IMR-90 (cell line): Measurements from ENCODE around the gene YPEL3. TPM values are rescaled to one million over a fixed set of nuclear protein-coding genes. Genes with fewer than 3 reads are reported as not detected.
A peak's percentile ranks its signal among the peaks of the same experiment; 100 is the strongest.

Experiments
- ATAC-seq: fragments of 200-7000 bp; cut with Tn5 transposase; 2 replicates; pipeline ENCODE4 v1.9.1; 2020; ENCODE audit warnings: low read depth, mild to moderate bottlenecking, moderate library complexity
- BruUV-seq: library from RNA; stranded (reverse); fragments of 400-500 nt; replicated peaks from 2 replicates; lab custom pipeline; 2021; lab: Mats Ljungman, UMichigan
- CTCF ChIA-PET: fragments of 300-600 bp; formaldehyde crosslinking; extraction: SDS; loops from one replicate; lab custom pipeline; 2021; ENCODE audit warnings: antibody characterized with exemption; lab: Yijun Ruan, JAX
- POLR2A ChIA-PET: fragments of 300-600 bp; sonication (Branson Sonifier 250); formaldehyde crosslinking; loops from one replicate; lab custom pipeline; 2022; ENCODE audit warnings: antibody characterized with exemption; ENCODE audit not compliant: unreplicated experiment; lab: Charles Lee
- DNase-seq: peaks from one replicate; pipeline ENCODE4 v3.0.0; 2013
- H2AFZ ChIP-seq: replicated peaks from 2 replicates; pipeline ENCODE3; 2013; ENCODE audit warnings: low read length, mild to moderate bottlenecking; ENCODE audit not compliant: poor library complexity
- H2AK5ac ChIP-seq: 2 replicates; pipeline ENCODE4 v1.6.1; 2013; ENCODE audit warnings: low read depth, low read length, inconsistent platforms
- H2AK9ac ChIP-seq: replicated peaks from 2 replicates; pipeline ENCODE3; 2013; ENCODE audit warnings: mild to moderate bottlenecking, low read depth, low read length, moderate library complexity; ENCODE audit not compliant: poor library complexity
- H2BK120ac ChIP-seq: 2 replicates; pipeline ENCODE4 v1.6.1; 2013; ENCODE audit warnings: low read depth, low read length, inconsistent platforms
- H2BK15ac ChIP-seq: 3 replicates; pipeline ENCODE4 v1.6.1; 2013; ENCODE audit warnings: low read depth, low read length, inconsistent platforms
- H2BK20ac ChIP-seq: 2 replicates; pipeline ENCODE4 v1.6.1; 2013; ENCODE audit warnings: low read depth, mild to moderate bottlenecking, inconsistent platforms, low read length, moderate library complexity
- H2BK5ac ChIP-seq: 2 replicates; pipeline ENCODE4 v1.6.1; 2013; ENCODE audit warnings: mild to moderate bottlenecking, low read depth, low read length, inconsistent platforms; ENCODE audit not compliant: poor library complexity, severe bottlenecking
- H3K14ac ChIP-seq: replicated peaks from 2 replicates; pipeline ENCODE4 v1.6.1; 2013; ENCODE audit warnings: low read depth, low read length, inconsistent platforms
- H3K18ac ChIP-seq: 2 replicates; pipeline ENCODE4 v1.6.1; 2013; ENCODE audit warnings: low read depth, low read length, control low read depth
- H3K23ac ChIP-seq: 2 replicates; pipeline ENCODE4 v1.6.1; 2013; ENCODE audit warnings: low read depth, low read length, inconsistent platforms
- H3K27ac ChIP-seq: 2 replicates; pipeline ENCODE4 v1.5.1; 2013; ENCODE audit warnings: mild to moderate bottlenecking, control low read depth, low read length; ENCODE audit not compliant: insufficient read depth
- H3K27me3 ChIP-seq: 2 replicates; pipeline ENCODE4 v1.6.1; 2013; ENCODE audit warnings: low read length; ENCODE audit not compliant: control insufficient read depth, insufficient read depth
- H3K36me3 ChIP-seq: 2 replicates; pipeline ENCODE4 v1.6.1; 2013; ENCODE audit warnings: low read length, mixed read lengths; ENCODE audit not compliant: control insufficient read depth, insufficient read depth
- H3K4ac ChIP-seq: 2 replicates; pipeline ENCODE4 v1.6.1; 2013; ENCODE audit warnings: low read depth, low read length, inconsistent platforms
- H3K4me1 ChIP-seq: 2 replicates; pipeline ENCODE4 v1.6.1; 2013; ENCODE audit warnings: low read length, mixed read lengths; ENCODE audit not compliant: control insufficient read depth, insufficient read depth
- H3K4me2 ChIP-seq: 2 replicates; pipeline ENCODE4 v1.6.1; 2013; ENCODE audit warnings: low read depth, mild to moderate bottlenecking, control low read depth, low read length, moderate library complexity
- H3K4me3 ChIP-seq: 2 replicates; pipeline ENCODE4 v1.5.1; 2013; ENCODE audit warnings: low read depth, mild to moderate bottlenecking, control low read depth, low read length, moderate library complexity; ENCODE audit not compliant: insufficient read depth
- H3K56ac ChIP-seq: 2 replicates; pipeline ENCODE4 v1.6.1; 2013; ENCODE audit warnings: low read length, inconsistent platforms; ENCODE audit not compliant: insufficient read depth; ENCODE audit errors: extremely low read depth
- H3K79me1 ChIP-seq, 2 experiments: 2 replicates each; pipeline ENCODE4 v1.6.1; 2013; ENCODE audit warnings: low read length in 2 of 2, inconsistent platforms in 1 of 2, low read depth in 1 of 2
- H3K9ac ChIP-seq: 2 replicates; pipeline ENCODE4 v1.6.1; 2013; ENCODE audit warnings: low read depth, low read length, control low read depth
- H3K9me1 ChIP-seq: 2 replicates; pipeline ENCODE4 v1.6.1; 2013; ENCODE audit warnings: low read length, inconsistent platforms; ENCODE audit not compliant: insufficient read depth
- H3K9me3 ChIP-seq: 2 replicates; pipeline ENCODE4 v1.6.1; 2013; ENCODE audit warnings: low read length; ENCODE audit not compliant: control insufficient read depth, insufficient read depth
- H4K20me1 ChIP-seq: 2 replicates; pipeline ENCODE4 v1.6.1; 2013; ENCODE audit warnings: low read length, inconsistent platforms; ENCODE audit not compliant: insufficient read depth
- H4K5ac ChIP-seq: 2 replicates; pipeline ENCODE4 v1.6.1; 2013; ENCODE audit warnings: mild to moderate bottlenecking, low read depth, low read length, control low read depth
- H4K8ac ChIP-seq, 2 experiments: 2 replicates each; pipeline ENCODE4 v1.6.1; 2013; ENCODE audit warnings: low read depth in 2 of 2, low read length in 2 of 2, control low read depth in 1 of 2, inconsistent platforms in 1 of 2
- H4K91ac ChIP-seq: 2 replicates; pipeline ENCODE4 v1.6.1; 2013; ENCODE audit warnings: low read depth, low read length, inconsistent platforms; ENCODE audit not compliant: insufficient read depth
- BHLHE40 ChIP-seq: fragments of 150-350 bp; IDR thresholded peaks from 2 replicates; pipeline ENCODE4 v1.6.1; 2016; ENCODE audit warnings: mild to moderate bottlenecking, low read depth, low read length
- CEBPB ChIP-seq: IDR thresholded peaks from 2 replicates; pipeline ENCODE4 v1.6.1; 2012; ENCODE audit warnings: low read depth, low read length, improper control_type of control experiment
- ELK1 ChIP-seq: fragments of 150-350 bp; IDR thresholded peaks from 2 replicates; pipeline ENCODE4 v1.6.1; 2016; ENCODE audit warnings: low read depth, mild to moderate bottlenecking, low read length, moderate library complexity, borderline replicate concordance
- MAZ ChIP-seq: IDR thresholded peaks from 2 replicates; pipeline ENCODE4 v1.6.1; 2012; ENCODE audit warnings: low read depth, mild to moderate bottlenecking, low read length, improper control_type of control experiment, moderate library complexity, borderline replicate concordance
- MXI1 ChIP-seq: IDR thresholded peaks from 2 replicates; pipeline ENCODE4 v1.6.1; 2012; ENCODE audit warnings: low read depth, mild to moderate bottlenecking, low read length, moderate library complexity, borderline replicate concordance
- RAD21 ChIP-seq: IDR thresholded peaks from 2 replicates; pipeline ENCODE4 v1.6.1; 2012; ENCODE audit warnings: low read length, improper control_type of control experiment
- RFX5 ChIP-seq: IDR thresholded peaks from 2 replicates; pipeline ENCODE4 v1.8.0; 2012; ENCODE audit warnings: low read depth, mild to moderate bottlenecking, low read length, moderate library complexity
- SMC3 ChIP-seq: fragments of 150-350 bp; IDR thresholded peaks from 2 replicates; pipeline ENCODE4 v1.6.1; 2016; ENCODE audit warnings: low read depth, mild to moderate bottlenecking, antibody characterized with exemption, low read length, moderate library complexity
- WGBS, 2 experiments: methylation state at CpG; one replicate each; pipeline versions ENCODE4 v1.1.5 to v1.1.7; 2013; ENCODE audit warnings: missing lambda C conversion rate in 2 of 2; ENCODE audit not compliant: insufficient read length in 1 of 2; ENCODE audit errors: extremely low coverage in 2 of 2; 5-methylcytosine and 5-hydroxymethylcytosine counted together
- dilution Hi-C: fragments of 300-500 bp; cut with HindIII; formaldehyde crosslinking; loops from one replicate; pipeline ENCODE4 v1.14.3; 2018; ENCODE audit warnings: low sequenced_read_pairs; ENCODE audit not compliant: unreplicated experiment
- in situ Hi-C: fragments of 300-500 bp; cut with MboI; formaldehyde crosslinking; loops from 3 replicates; pipeline ENCODE4 v1.14.3; 2019; ENCODE audit warnings: low sequenced_read_pairs, inconsistent platforms, mixed read lengths
- intact Hi-C: fragments of 100-400 bp; cut with micrococcal nuclease; formaldehyde crosslinking; loops from 2 replicates; pipeline ENCODE4 v1.10.0; 2022
- polyA plus RNA-seq, 3 experiments: library from polyadenylated mRNA; depleted of rRNA; stranded (reverse); fragments of >200 nt; gene quantifications; 2 replicates each; pipeline ENCODE4 v1.2.3, GENCODE V29; 2012; ENCODE audit warnings: low replicate concordance in 1 of 3
- total RNA-seq: library from RNA; depleted of rRNA; stranded (reverse); fragments of >200 nt; gene quantifications from 2 replicates; pipeline ENCODE4 v1.2.3, GENCODE V29; 2012
- TF ChIP-seq, protein P1 (sequence below): conservative IDR thresholded peaks from 2 replicates; pipeline ENCODE4 v1.5.1; 2012; ENCODE audit warnings: mild to moderate bottlenecking, low read depth, low read length, improper control_type of control experiment

Gene YPEL3
- total and polyA plus RNA-seq, 2 of the 4 experiments (the other 2 are of a cell fraction) = 1.1 to 25.6 TPM

DNA sequence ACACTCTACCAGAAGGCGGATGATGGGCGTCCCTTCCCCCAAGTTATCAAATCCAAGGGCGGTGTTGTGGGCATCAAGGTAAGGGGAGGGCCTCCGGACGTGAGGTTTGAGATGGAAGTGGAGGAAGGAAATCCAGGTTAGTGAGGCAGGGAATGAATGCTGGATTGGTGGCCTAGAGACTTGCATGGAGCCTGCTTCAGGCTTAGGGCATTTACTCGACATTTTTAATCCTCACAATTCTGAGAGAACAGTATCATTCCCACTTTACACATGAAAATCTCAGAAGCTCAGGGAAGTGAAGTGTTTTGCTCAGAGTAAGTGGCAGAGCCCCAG, 28.5 kb downstream of the YPEL3 start:
- no peak overlapping the region for H3K18ac ChIP-seq
- no CpG with 5 or more reads among the region's 6 CpGs for WGBS, 2 experiments
- in situ Hi-C loops = no loop called here
- no peak overlapping the region for H2AK5ac ChIP-seq
- H4K20me1 ChIP-seq = peaks cover 65% of the 10 kb centered on the region
- ChIA-PET CTCF (no interaction called here), POLR2A (no interaction called here)
- no peak overlapping the region for H3K56ac ChIP-seq
- no peak overlapping the region for H2AFZ ChIP-seq
- peak overlapping the region; percentile 49 for H3K23ac ChIP-seq
- no peak overlapping the region for H2BK20ac ChIP-seq
- no peak overlapping the region for H2AK9ac ChIP-seq
- H2BK120ac ChIP-seq = no peak overlapping the region
- H3K4me3 ChIP-seq = peak overlapping the region; percentile 85
- no peak overlapping the region for H4K91ac ChIP-seq
- no peak overlapping the region for H3K4ac ChIP-seq
- H3K27ac ChIP-seq = peak overlapping the region; percentile 10; the same call in 1 of the 2 replicates
- peaks cover 32% of the 10 kb centered on the region for H3K4me1 ChIP-seq
- H3K79me1 ChIP-seq = peaks cover 30 to 68% of the 10 kb centered on the region in 2 experiments
- intact Hi-C loops = no loop called here
- H3K9me3 ChIP-seq = no peaks in the 10 kb centered on the region
- no peak for TF ChIP-seq BHLHE40
- TF ChIP-seq MXI1 = no peak
- no peak for TF ChIP-seq RAD21
- no peak for TF ChIP-seq MAZ
- TF ChIP-seq, protein P1, sequence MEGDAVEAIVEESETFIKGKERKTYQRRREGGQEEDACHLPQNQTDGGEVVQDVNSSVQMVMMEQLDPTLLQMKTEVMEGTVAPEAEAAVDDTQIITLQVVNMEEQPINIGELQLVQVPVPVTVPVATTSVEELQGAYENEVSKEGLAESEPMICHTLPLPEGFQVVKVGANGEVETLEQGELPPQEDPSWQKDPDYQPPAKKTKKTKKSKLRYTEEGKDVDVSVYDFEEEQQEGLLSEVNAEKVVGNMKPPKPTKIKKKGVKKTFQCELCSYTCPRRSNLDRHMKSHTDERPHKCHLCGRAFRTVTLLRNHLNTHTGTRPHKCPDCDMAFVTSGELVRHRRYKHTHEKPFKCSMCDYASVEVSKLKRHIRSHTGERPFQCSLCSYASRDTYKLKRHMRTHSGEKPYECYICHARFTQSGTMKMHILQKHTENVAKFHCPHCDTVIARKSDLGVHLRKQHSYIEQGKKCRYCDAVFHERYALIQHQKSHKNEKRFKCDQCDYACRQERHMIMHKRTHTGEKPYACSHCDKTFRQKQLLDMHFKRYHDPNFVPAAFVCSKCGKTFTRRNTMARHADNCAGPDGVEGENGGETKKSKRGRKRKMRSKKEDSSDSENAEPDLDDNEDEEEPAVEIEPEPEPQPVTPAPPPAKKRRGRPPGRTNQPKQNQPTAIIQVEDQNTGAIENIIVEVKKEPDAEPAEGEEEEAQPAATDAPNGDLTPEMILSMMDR = no peak
- no peak for TF ChIP-seq RFX5
- no peak for TF ChIP-seq CEBPB
- no peak for TF ChIP-seq SMC3
- no peak for TF ChIP-seq ELK1
- peaks cover 23% of the 10 kb centered on the region for H3K9me1 ChIP-seq
- peak overlapping the region; percentile 11 for H2BK5ac ChIP-seq
- no peak for DNase-seq
- ATAC-seq = no peak
- peak overlapping the region; percentile 96 for H3K9ac ChIP-seq
- H4K8ac ChIP-seq = no peak overlapping the region
- H3K14ac ChIP-seq = peak overlapping the region; percentile 98; the same call in 1 of the 2 replicates
- no peaks in the 10 kb centered on the region for H3K27me3 ChIP-seq
- H4K5ac ChIP-seq = no peak overlapping the region
- no peak overlapping the region for H2BK15ac ChIP-seq
- peak overlapping the region; percentile 96 for H3K4me2 ChIP-seq
- dilution Hi-C loops = no loop called here
- BruUV-seq = no TSS peak
- peaks cover 56% of the 10 kb centered on the region for H3K36me3 ChIP-seq
